ENCODE measurements around the gene CDH9. TPM values are rescaled to one million over a fixed set of nuclear protein-coding genes. Genes with fewer than 3 reads are reported as not detected.

Gene CDH9
- polyA plus RNA-seq, 2 donors: not detected

DNA sequence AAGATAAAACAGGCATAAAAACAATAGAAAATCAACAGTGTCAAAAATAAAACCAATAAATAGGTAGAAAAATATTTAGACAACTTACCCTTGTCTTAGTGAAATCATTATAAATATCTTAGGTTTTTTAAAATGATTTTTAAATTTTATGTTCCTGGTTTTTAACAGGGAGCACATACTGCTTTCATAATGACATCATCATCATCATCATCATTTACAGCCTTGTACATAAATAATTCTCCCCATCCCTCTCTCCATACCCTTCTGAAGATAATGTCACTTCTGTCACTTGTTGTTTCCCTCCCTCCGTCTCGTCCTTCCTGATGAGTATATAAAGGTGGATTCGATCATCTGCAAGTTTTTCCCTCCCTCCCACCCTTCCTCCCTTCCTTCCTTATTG is 56.6 kb downstream of the CDH9 start:
- WGBS, 2 donors: 68 to 78% methylated on average over 3 of the region's 3 CpGs
- H3K36me3 ChIP-seq (ENCODE audit: control insufficient read depth in 2 of 2, insufficient read depth in 2 of 2, low read length in 1 of 2): no peaks in the 10 kb centered on the region
- H3K9me3 ChIP-seq (ENCODE audit: control insufficient read depth in 2 of 2, insufficient read depth in 1 of 2, low read depth in 1 of 2, low read length in 1 of 2): no peaks in the 10 kb centered on the region
- no peak overlapping the region for H3K27ac ChIP-seq (ENCODE audit: low read depth in 2 of 2, low read length in 1 of 2)
- no peak overlapping the region for H3K4me3 ChIP-seq (ENCODE audit: low read depth in 1 of 2, low read length in 2 of 2)
- no peaks in the 10 kb centered on the region for H3K4me1 ChIP-seq (ENCODE audit: control insufficient read depth in 2 of 2, insufficient read depth in 2 of 2, low read length in 1 of 2)
- H3K27me3 ChIP-seq (ENCODE audit: control insufficient read depth in 1 of 2, insufficient read depth in 2 of 2, low read length in 2 of 2): no peaks in the 10 kb centered on the region

DNA sequence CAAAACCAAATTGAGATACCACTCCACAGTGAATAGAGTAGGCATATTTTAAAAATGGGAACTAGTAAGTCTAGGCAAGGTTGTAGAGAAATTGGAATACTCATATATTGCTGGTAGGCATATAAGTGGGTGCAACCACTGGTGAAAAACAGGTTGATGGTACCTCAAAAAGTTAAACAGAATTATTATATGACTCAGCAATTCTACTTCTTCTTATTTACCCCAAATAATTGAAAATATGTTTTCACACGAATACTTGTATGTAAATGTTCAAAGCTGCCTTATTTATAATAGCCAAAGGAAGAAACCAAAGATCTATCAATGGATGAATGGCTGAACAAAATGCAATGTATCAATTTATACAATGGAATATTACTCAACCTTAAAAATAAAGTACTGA is 79.1 kb downstream of the CDH9 start:
- H3K27me3 ChIP-seq (ENCODE audit: control insufficient read depth in 1 of 2, insufficient read depth in 2 of 2, low read length in 2 of 2): no peaks in the 10 kb centered on the region
- no peaks in the 10 kb centered on the region for H3K9me3 ChIP-seq (ENCODE audit: control insufficient read depth in 2 of 2, insufficient read depth in 1 of 2, low read depth in 1 of 2, low read length in 1 of 2)
- H3K4me1 ChIP-seq (ENCODE audit: control insufficient read depth in 2 of 2, insufficient read depth in 2 of 2, low read length in 1 of 2): no peaks in the 10 kb centered on the region
- H3K4me3 ChIP-seq (ENCODE audit: low read depth in 1 of 2, low read length in 2 of 2): no peak overlapping the region
- H3K36me3 ChIP-seq (ENCODE audit: control insufficient read depth in 2 of 2, insufficient read depth in 2 of 2, low read length in 1 of 2): no peaks in the 10 kb centered on the region
- 62 to 65% methylated on average over 1 of the region's 1 CpG for WGBS, 2 donors
- no peak overlapping the region for H3K27ac ChIP-seq (ENCODE audit: low read depth in 2 of 2, low read length in 1 of 2)

DNA sequence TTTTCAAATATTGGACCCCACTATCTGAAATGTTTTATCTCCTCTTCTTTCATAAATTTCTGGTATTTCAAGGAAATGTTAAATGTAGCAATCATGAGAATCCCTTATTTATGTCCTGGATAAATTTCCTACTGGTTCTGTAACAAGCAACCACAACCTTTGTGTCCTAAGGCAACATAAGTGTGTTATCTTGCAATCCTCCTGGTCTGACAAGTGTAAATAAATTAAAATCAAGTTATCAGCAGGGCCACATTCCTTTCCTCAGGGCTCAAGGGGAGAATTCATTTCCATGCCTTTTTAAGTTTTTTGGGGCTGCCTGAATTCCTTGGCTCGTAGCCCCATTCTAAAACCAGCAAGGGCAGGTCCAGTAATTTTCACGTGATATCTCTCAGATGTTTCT is 83.2 kb downstream of the CDH9 start:
- Histone ChIP-seq H3K4me1 (ENCODE audit: control insufficient read depth in 2 of 2, insufficient read depth in 2 of 2, low read length in 1 of 2) (no peaks in the 10 kb centered on the region), H3K27ac (ENCODE audit: low read depth in 2 of 2, low read length in 1 of 2) (no peak overlapping the region), H3K36me3 (ENCODE audit: control insufficient read depth in 2 of 2, insufficient read depth in 2 of 2, low read length in 1 of 2) (no peaks in the 10 kb centered on the region), H3K4me3 (ENCODE audit: low read depth in 1 of 2, low read length in 2 of 2) (no peak overlapping the region), H3K27me3 (ENCODE audit: control insufficient read depth in 1 of 2, insufficient read depth in 2 of 2, low read length in 2 of 2) (no peaks in the 10 kb centered on the region), H3K9me3 (ENCODE audit: control insufficient read depth in 2 of 2, insufficient read depth in 1 of 2, low read depth in 1 of 2, low read length in 1 of 2) (peaks cover 0 to 3% of the 10 kb centered on the region in 2 donors)
- WGBS, 2 donors: 67 to 75% methylated on average over 2 of the region's 2 CpGs

DNA sequence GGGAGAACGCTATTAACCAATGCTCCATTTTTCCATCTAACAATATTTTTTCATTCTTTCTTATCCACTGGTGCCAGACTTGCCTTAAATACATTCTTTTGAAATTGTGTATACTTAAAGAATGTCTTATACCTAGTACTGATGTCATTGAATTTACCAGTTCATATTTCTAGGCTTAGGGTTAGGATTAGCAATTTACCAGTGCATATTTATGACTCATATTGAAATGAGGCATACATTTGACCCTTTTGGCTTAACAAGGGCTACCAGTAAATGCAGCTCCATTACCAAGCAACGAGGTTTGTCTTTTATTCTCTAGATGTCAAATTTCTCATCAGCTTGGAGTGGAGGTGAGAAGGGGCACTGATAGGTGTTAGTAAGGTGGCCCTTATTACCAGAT is 89.5 kb downstream of the CDH9 start:
- Histone ChIP-seq H3K27ac (ENCODE audit: low read depth in 2 of 2, low read length in 1 of 2) (no peak overlapping the region), H3K36me3 (ENCODE audit: control insufficient read depth in 2 of 2, insufficient read depth in 2 of 2, low read length in 1 of 2) (no peaks in the 10 kb centered on the region), H3K4me3 (ENCODE audit: low read depth in 1 of 2, low read length in 2 of 2) (no peak overlapping the region), H3K27me3 (ENCODE audit: control insufficient read depth in 1 of 2, insufficient read depth in 2 of 2, low read length in 2 of 2) (no peaks in the 10 kb centered on the region), H3K4me1 (ENCODE audit: control insufficient read depth in 2 of 2, insufficient read depth in 2 of 2, low read length in 1 of 2) (no peaks in the 10 kb centered on the region), H3K9me3 (ENCODE audit: control insufficient read depth in 2 of 2, insufficient read depth in 1 of 2, low read depth in 1 of 2, low read length in 1 of 2) (peaks cover 0 to 3% of the 10 kb centered on the region in 2 donors)
- 71 to 76% methylated on average over 2 of the region's 2 CpGs for WGBS, 2 donors

DNA sequence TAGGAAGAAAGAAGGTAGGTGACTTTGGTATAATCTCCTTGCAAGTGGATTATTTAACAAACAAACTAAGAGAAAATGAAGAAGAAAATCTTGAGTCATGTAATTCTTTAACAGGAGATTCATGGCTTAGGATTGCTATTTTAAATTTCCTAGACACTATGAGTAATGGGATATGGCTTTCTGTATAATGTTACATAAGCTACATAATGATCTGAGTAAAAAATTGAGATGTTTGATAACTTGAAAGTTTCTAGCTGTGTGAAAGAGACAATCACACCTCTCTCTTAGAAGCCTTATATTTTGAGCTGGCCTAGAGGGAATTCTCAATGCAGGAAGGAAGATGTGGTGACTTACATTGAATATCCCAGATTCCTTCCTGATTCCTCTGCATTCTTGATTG is 92.5 kb downstream of the CDH9 start:
- no peaks in the 10 kb centered on the region for H3K4me1 ChIP-seq (ENCODE audit: control insufficient read depth in 2 of 2, insufficient read depth in 2 of 2, low read length in 1 of 2)
- H3K4me3 ChIP-seq (ENCODE audit: low read depth in 1 of 2, low read length in 2 of 2): no peak overlapping the region
- no peaks in the 10 kb centered on the region for H3K9me3 ChIP-seq (ENCODE audit: control insufficient read depth in 2 of 2, insufficient read depth in 1 of 2, low read depth in 1 of 2, low read length in 1 of 2)
- no peaks in the 10 kb centered on the region for H3K27me3 ChIP-seq (ENCODE audit: control insufficient read depth in 1 of 2, insufficient read depth in 2 of 2, low read length in 2 of 2)
- no peaks in the 10 kb centered on the region for H3K36me3 ChIP-seq (ENCODE audit: control insufficient read depth in 2 of 2, insufficient read depth in 2 of 2, low read length in 1 of 2)
- H3K27ac ChIP-seq (ENCODE audit: low read depth in 2 of 2, low read length in 1 of 2): no peak overlapping the region

DNA sequence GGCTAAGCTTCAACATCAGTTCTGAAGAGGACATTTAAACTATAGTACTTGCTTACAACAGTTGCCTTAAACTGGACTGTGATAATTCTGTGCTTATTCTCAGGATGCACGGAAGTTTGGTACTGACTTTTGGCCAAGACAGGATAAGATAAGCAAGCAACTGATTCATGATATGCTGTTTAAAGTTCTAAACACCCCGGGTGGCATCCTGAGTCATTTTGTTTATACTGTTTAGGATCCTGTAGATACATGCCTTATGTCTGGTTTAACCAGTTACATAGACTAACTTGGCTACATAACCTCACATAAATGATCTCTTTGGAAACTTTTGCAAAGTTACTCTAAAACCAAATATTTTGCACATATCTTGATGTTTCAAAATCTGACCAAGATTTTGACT is 95.9 kb downstream of the CDH9 start:
- H3K4me3 ChIP-seq (ENCODE audit: low read depth in 1 of 2, low read length in 2 of 2): no peak overlapping the region
- no peaks in the 10 kb centered on the region for H3K36me3 ChIP-seq (ENCODE audit: control insufficient read depth in 2 of 2, insufficient read depth in 2 of 2, low read length in 1 of 2)
- H3K27me3 ChIP-seq (ENCODE audit: control insufficient read depth in 1 of 2, insufficient read depth in 2 of 2, low read length in 2 of 2): no peaks in the 10 kb centered on the region
- no peak overlapping the region for H3K27ac ChIP-seq (ENCODE audit: low read depth in 2 of 2, low read length in 1 of 2)
- no peaks in the 10 kb centered on the region for H3K9me3 ChIP-seq (ENCODE audit: control insufficient read depth in 2 of 2, insufficient read depth in 1 of 2, low read depth in 1 of 2, low read length in 1 of 2)
- 20 to 33% methylated on average over 2 of the region's 2 CpGs for WGBS, 2 donors
- no peaks in the 10 kb centered on the region for H3K4me1 ChIP-seq (ENCODE audit: control insufficient read depth in 2 of 2, insufficient read depth in 2 of 2, low read length in 1 of 2)

DNA sequence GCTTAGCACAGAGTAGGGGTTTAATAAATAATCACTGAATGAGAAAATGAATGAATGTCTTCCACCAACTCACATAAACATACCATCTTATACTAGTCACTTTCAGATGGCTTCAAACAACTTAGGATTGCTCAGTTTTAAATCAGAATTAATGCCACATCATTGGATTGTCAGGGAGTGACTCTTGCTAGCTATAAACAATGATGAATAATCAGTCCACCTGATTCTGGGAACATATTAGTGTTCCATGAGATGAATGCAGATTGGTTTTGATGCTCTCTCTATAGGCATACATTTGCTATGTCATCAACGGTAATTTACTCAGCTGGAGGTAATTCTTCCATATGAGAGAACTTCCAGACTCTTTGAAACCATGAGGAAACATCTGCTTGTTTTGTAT is 97.4 kb downstream of the CDH9 start:
- no peaks in the 10 kb centered on the region for H3K36me3 ChIP-seq (ENCODE audit: control insufficient read depth in 2 of 2, insufficient read depth in 2 of 2, low read length in 1 of 2)
- H3K4me1 ChIP-seq (ENCODE audit: control insufficient read depth in 2 of 2, insufficient read depth in 2 of 2, low read length in 1 of 2): no peaks in the 10 kb centered on the region
- H3K27me3 ChIP-seq (ENCODE audit: control insufficient read depth in 1 of 2, insufficient read depth in 2 of 2, low read length in 2 of 2): no peaks in the 10 kb centered on the region
- no peak overlapping the region for H3K27ac ChIP-seq (ENCODE audit: low read depth in 2 of 2, low read length in 1 of 2)
- H3K9me3 ChIP-seq (ENCODE audit: control insufficient read depth in 2 of 2, insufficient read depth in 1 of 2, low read depth in 1 of 2, low read length in 1 of 2): no peaks in the 10 kb centered on the region
- 50 to 63% methylated on average over 1 of the region's 1 CpG for WGBS, 2 donors
- no peak overlapping the region for H3K4me3 ChIP-seq (ENCODE audit: low read depth in 1 of 2, low read length in 2 of 2)

DNA sequence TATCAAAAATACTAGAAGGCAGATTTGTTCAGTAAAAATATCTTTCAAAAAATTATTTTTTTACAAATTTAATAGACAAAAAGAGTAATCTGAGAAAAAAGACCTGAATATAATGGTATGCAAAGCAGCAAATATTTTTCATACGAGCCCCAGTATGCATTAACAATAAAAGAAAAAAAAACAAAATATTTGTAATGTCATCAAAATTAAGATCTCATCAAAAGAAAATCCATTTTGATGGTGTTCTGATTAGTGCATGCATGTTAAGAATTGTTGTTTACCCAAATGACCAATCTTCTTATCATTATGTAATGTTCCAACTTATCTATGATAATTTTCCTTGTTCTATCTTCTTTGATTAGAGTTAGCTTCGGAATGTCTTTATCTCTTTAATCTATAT is 106.1 kb downstream of the CDH9 start:
- H3K27ac ChIP-seq (ENCODE audit: low read depth in 2 of 2, low read length in 1 of 2): no peak overlapping the region
- H3K4me3 ChIP-seq (ENCODE audit: low read depth in 1 of 2, low read length in 2 of 2): no peak overlapping the region
- 75 to 79% methylated on average over 2 of the region's 2 CpGs for WGBS, 2 donors
- no peaks in the 10 kb centered on the region for H3K9me3 ChIP-seq (ENCODE audit: control insufficient read depth in 2 of 2, insufficient read depth in 1 of 2, low read depth in 1 of 2, low read length in 1 of 2)
- no peaks in the 10 kb centered on the region for H3K36me3 ChIP-seq (ENCODE audit: control insufficient read depth in 2 of 2, insufficient read depth in 2 of 2, low read length in 1 of 2)
- no peaks in the 10 kb centered on the region for H3K27me3 ChIP-seq (ENCODE audit: control insufficient read depth in 1 of 2, insufficient read depth in 2 of 2, low read length in 2 of 2)
- no peaks in the 10 kb centered on the region for H3K4me1 ChIP-seq (ENCODE audit: control insufficient read depth in 2 of 2, insufficient read depth in 2 of 2, low read length in 1 of 2)

DNA sequence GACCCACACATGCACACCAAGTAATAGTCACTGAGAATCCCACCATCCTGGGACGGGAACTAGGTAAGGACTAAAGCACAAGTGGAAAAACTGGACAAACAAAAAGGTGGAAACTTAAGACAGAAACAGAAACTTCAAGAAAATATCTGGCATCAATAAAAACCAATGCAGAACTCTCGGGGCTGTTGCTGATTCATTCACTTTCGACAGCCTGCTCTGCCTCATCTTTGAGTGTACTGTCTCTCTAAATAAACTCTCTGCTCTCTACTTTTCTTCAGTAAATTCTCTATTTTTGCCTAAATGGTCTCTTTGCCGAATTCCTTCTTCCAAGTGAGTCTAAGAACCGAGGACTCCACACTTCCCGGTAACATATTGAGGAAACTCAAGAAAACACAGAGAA is 116.9 kb downstream of the CDH9 start:
- no peaks in the 10 kb centered on the region for H3K4me1 ChIP-seq (ENCODE audit: control insufficient read depth in 2 of 2, insufficient read depth in 2 of 2, low read length in 1 of 2)
- 85 to 87% methylated on average over 6 of the region's 6 CpGs for WGBS, 2 donors
- H3K27me3 ChIP-seq (ENCODE audit: control insufficient read depth in 1 of 2, insufficient read depth in 2 of 2, low read length in 2 of 2): no peaks in the 10 kb centered on the region
- no peak overlapping the region for H3K4me3 ChIP-seq (ENCODE audit: low read depth in 1 of 2, low read length in 2 of 2)
- peaks cover 4 to 8% of the 10 kb centered on the region in 2 donors for H3K9me3 ChIP-seq (ENCODE audit: control insufficient read depth in 2 of 2, insufficient read depth in 1 of 2, low read depth in 1 of 2, low read length in 1 of 2)
- no peaks in the 10 kb centered on the region for H3K36me3 ChIP-seq (ENCODE audit: control insufficient read depth in 2 of 2, insufficient read depth in 2 of 2, low read length in 1 of 2)
- no peak overlapping the region for H3K27ac ChIP-seq (ENCODE audit: low read depth in 2 of 2, low read length in 1 of 2)

DNA sequence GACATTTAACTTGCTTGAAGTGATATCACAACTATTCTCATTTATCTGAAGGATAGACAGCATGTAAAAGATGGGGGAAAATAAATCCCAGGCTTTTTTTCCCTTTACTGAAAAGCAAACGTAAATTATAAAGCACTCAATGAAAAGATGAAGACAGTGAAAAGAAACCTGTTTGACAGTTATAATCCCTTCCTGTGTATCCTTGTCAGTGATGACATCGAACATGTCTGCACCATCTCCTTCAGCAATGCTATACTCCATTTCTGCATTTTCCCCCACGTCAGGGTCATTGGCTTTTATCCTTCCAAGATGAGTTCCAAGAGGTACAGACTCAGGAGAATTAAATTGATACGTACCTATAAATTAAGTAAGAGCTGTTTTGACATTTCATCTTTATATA is 134.9 kb downstream of the CDH9 start:
- 38 to 50% methylated on average over 4 of the region's 4 CpGs for WGBS, 2 donors

More for the DNA sequence above, 134.9 kb downstream of the CDH9 start:
- H3K4me1 ChIP-seq (ENCODE audit: control insufficient read depth in 2 of 2, insufficient read depth in 2 of 2, low read length in 1 of 2): no peaks in the 10 kb centered on the region
- H3K4me3 ChIP-seq (ENCODE audit: low read depth in 1 of 2, low read length in 2 of 2): no peak overlapping the region
- H3K27ac ChIP-seq (ENCODE audit: low read depth in 2 of 2, low read length in 1 of 2): no peak overlapping the region
- no peaks in the 10 kb centered on the region for H3K27me3 ChIP-seq (ENCODE audit: control insufficient read depth in 1 of 2, insufficient read depth in 2 of 2, low read length in 2 of 2)
- no peaks in the 10 kb centered on the region for H3K36me3 ChIP-seq (ENCODE audit: control insufficient read depth in 2 of 2, insufficient read depth in 2 of 2, low read length in 1 of 2)
- H3K9me3 ChIP-seq (ENCODE audit: control insufficient read depth in 2 of 2, insufficient read depth in 1 of 2, low read depth in 1 of 2, low read length in 1 of 2): no peaks in the 10 kb centered on the region

Data from esophagus (tissue), 2 donors.